IPS-18c (cell line): ENCODE results near the gene FAM43B.

Source experiments
- H3K4me3 ChIP-seq: 2 replicates; pipeline ENCODE4 v1.7.0; 2013; ENCODE audit warnings: low read depth, mild to moderate bottlenecking, low read length, moderate library complexity; ENCODE audit not compliant: insufficient read depth
- H3K9me3 ChIP-seq: one replicate; pipeline ENCODE4 v1.6.1; 2013; ENCODE audit warnings: mild to moderate bottlenecking, low read length, moderate library complexity; ENCODE audit not compliant: control insufficient read depth, insufficient read depth

Gene FAM43B

GRCh38 chr1:20538760-20539551 lies 13.4 kb upstream of the FAM43B start:
- Histone ChIP-seq H3K9me3 (peaks cover 2% of the 10 kb centered on the region), H3K4me3 (no peak overlapping the region)

- Histone ChIP-seq H3K9me3 (peaks cover 2% of the 10 kb centered on the region), H3K4me3 (no peak overlapping the region)
These were observed 12.1 kb upstream of the FAM43B start for GRCh38 chr1:20540281-20540680.

- peaks cover 4% of the 10 kb centered on the region for H3K9me3 ChIP-seq
- no peak overlapping the region for H3K4me3 ChIP-seq
These were observed 5.7 kb upstream of the FAM43B start for GRCh38 chr1:20546637-20547036.

- Histone ChIP-seq H3K4me3 (no peak overlapping the region), H3K9me3 (peaks cover 4% of the 10 kb centered on the region)
These were observed 1.2 kb upstream of the FAM43B start for GRCh38 chr1:20551161-20551560.

GRCh38 chr1:20552728-20553445 lies 514 bp downstream of the FAM43B start:
- peak overlapping the region; percentile 55 for H3K4me3 ChIP-seq
- peaks cover 3% of the 10 kb centered on the region for H3K9me3 ChIP-seq

- Histone ChIP-seq H3K4me3 (no peak overlapping the region), H3K9me3 (peaks cover 2% of the 10 kb centered on the region)
These were observed 2.8 kb downstream of the FAM43B start for GRCh38 chr1:20555025-20555757.

GRCh38 chr1:20555758-20556120 lies 3.4 kb downstream of the FAM43B start:
- H3K4me3 ChIP-seq = no peak overlapping the region
- peaks cover under 1% of the 10 kb centered on the region for H3K9me3 ChIP-seq

- no peaks in the 10 kb centered on the region for H3K9me3 ChIP-seq
- H3K4me3 ChIP-seq = no peak overlapping the region
These were observed 5.8 kb downstream of the FAM43B start for GRCh38 chr1:20558191-20558590.

GRCh38 chr1:20560966-20561365 lies 8.6 kb downstream of the FAM43B start:
- Histone ChIP-seq H3K9me3 (no peaks in the 10 kb centered on the region), H3K4me3 (no peak overlapping the region)

GRCh38 chr1:20565234-20565633 lies 12.9 kb downstream of the FAM43B start:
- Histone ChIP-seq H3K9me3 (no peaks in the 10 kb centered on the region), H3K4me3 (no peak overlapping the region)

- H3K9me3 ChIP-seq = peaks cover 2% of the 10 kb centered on the region
- no peak overlapping the region for H3K4me3 ChIP-seq
These were observed 17.2 kb downstream of the FAM43B start for GRCh38 chr1:20569523-20570098.

GRCh38 chr1:20571427-20571826 lies 19.1 kb downstream of the FAM43B start:
- no peak overlapping the region for H3K4me3 ChIP-seq
- peaks cover 2% of the 10 kb centered on the region for H3K9me3 ChIP-seq

GRCh38 chr1:20573987-20574386 lies 21.6 kb downstream of the FAM43B start:
- Histone ChIP-seq H3K4me3 (no peak overlapping the region), H3K9me3 (peaks cover 2% of the 10 kb centered on the region)

- no peak overlapping the region for H3K4me3 ChIP-seq
- peaks cover 2% of the 10 kb centered on the region for H3K9me3 ChIP-seq
These were observed 22.5 kb downstream of the FAM43B start for GRCh38 chr1:20574686-20575540.

GRCh38 chr1:20575541-20576336 lies 23.4 kb downstream of the FAM43B start:
- H3K4me3 ChIP-seq = no peak overlapping the region

GRCh38 chr1:20578062-20578461 lies 25.7 kb downstream of the FAM43B start:
- Histone ChIP-seq H3K9me3 (no peaks in the 10 kb centered on the region), H3K4me3 (no peak overlapping the region)

More at GRCh38 chr1:20575541-20576336, 23.4 kb downstream of the FAM43B start:
- peaks cover 1% of the 10 kb centered on the region for H3K9me3 ChIP-seq
